Prostate gland (tissue), 2 donors: ENCODE data around the gene CLIC1.

Experiments
- CTCF ChIP-seq, 4 experiments: fragments of 200-600 bp in 2 of 4; fragments of 450-650 bp in 2 of 4; sonication (generic) in 2 of 4; IDR thresholded peaks; 1 replicate in 3 of 4; 2 replicates in 1 of 4; pipeline ENCODE4 v1.5.1; 2016 to 2019; ENCODE audit warnings: antibody characterized with exemption in 4 of 4, mild to moderate bottlenecking in 2 of 4, moderate library complexity in 2 of 4
- POLR2A ChIP-seq: fragments of 450-650 bp; IDR thresholded peaks from one replicate; pipeline ENCODE4 v1.6.1; 2016; ENCODE audit warnings: antibody characterized with exemption, mild to moderate bottlenecking
- POLR2AphosphoS5 ChIP-seq: sonication (generic); formaldehyde crosslinking; IDR thresholded peaks from one replicate; pipeline ENCODE4 v1.6.1; 2017; ENCODE audit warnings: antibody characterized with exemption

DNA sequence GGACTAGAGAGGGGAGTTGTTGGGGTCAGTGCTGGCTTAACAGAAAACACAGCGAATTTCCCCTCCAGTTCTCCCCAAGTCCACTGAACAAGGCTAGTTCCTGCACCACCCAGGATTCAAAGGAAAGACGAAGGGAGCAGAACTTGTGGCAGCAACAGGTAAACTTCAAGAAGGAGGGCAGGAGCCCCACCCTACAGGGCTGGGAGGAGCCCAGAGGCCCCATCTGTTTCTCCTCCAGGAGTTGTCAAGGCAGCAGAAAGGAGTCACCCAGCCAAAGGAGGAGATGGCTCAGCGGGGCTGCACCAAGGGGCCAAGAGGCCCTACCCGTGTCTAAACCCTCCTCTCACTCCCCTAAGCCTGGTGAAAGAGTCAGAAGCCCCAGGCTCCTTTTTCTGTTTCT lies 27.9 kb upstream of the CLIC1 start:
- TF ChIP-seq POLR2A, result no peak
- no peak for TF ChIP-seq CTCF (IDR thresholded peaks at IDR 0.05)
- TF ChIP-seq POLR2AphosphoS5, result no peak
